AG10803 (cell line): ENCODE measurements around the gene RBM18.
A peak's percentile ranks its signal among the peaks of the same experiment; 100 is the strongest.

Experiments used
- DNase-seq: peaks from one replicate; pipeline ENCODE4 v3.0.0; 2010; ENCODE audit warnings: low read depth
- H3K4me3 ChIP-seq: 2 replicates; pipeline ENCODE4 v1.5.1; 2011; ENCODE audit warnings: mild to moderate bottlenecking, low read length, control low read depth
- CTCF ChIP-seq: conservative IDR thresholded peaks from 2 replicates; pipeline ENCODE4 v1.5.1; 2011; ENCODE audit warnings: mild to moderate bottlenecking, low read length, control low read depth, inconsistent platforms

Gene RBM18

GRCh38 chr9:122228568-122229484 lies 35.8 kb downstream of the RBM18 start, which contains the start of gene LHX6:
Gene LHX6, minus strand, starts transcription at chr9:122228957. Its CDS starts 217 bp downstream, at chr9:122228740.
- DNase-seq = peak; percentile 21
- TF ChIP-seq CTCF = no peak
- no peak within 1 kb of the TSS for H3K4me3 ChIP-seq

GRCh38 chr9:122228191-122228567 lies 36.5 kb downstream of the RBM18 start:
- DNase-seq = no peak
- H3K4me3 ChIP-seq = no peak overlapping the region
- no peak for TF ChIP-seq CTCF

- DNase-seq = no peak
- no peak for TF ChIP-seq CTCF
- no peak overlapping the region for H3K4me3 ChIP-seq
These were observed 37.1 kb downstream of the RBM18 start for GRCh38 chr9:122227575-122227900.

- TF ChIP-seq CTCF = no peak
- no peak overlapping the region for H3K4me3 ChIP-seq
- no peak for DNase-seq
These were observed 37.7 kb downstream of the RBM18 start for GRCh38 chr9:122226758-122227574.

- TF ChIP-seq CTCF = no peak
- no peak overlapping the region for H3K4me3 ChIP-seq
- DNase-seq = no peak
These were observed 38.4 kb downstream of the RBM18 start for GRCh38 chr9:122226142-122226757.

- no peak for DNase-seq
- TF ChIP-seq CTCF = no peak
- H3K4me3 ChIP-seq = no peak overlapping the region
These were observed 39.1 kb downstream of the RBM18 start for GRCh38 chr9:122225312-122226141.
